ENCODE data around the gene CIT.

- TF ChIP-seq, protein P1, sequence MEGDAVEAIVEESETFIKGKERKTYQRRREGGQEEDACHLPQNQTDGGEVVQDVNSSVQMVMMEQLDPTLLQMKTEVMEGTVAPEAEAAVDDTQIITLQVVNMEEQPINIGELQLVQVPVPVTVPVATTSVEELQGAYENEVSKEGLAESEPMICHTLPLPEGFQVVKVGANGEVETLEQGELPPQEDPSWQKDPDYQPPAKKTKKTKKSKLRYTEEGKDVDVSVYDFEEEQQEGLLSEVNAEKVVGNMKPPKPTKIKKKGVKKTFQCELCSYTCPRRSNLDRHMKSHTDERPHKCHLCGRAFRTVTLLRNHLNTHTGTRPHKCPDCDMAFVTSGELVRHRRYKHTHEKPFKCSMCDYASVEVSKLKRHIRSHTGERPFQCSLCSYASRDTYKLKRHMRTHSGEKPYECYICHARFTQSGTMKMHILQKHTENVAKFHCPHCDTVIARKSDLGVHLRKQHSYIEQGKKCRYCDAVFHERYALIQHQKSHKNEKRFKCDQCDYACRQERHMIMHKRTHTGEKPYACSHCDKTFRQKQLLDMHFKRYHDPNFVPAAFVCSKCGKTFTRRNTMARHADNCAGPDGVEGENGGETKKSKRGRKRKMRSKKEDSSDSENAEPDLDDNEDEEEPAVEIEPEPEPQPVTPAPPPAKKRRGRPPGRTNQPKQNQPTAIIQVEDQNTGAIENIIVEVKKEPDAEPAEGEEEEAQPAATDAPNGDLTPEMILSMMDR (IDR thresholded peaks at IDR 0.05; ENCODE audit: low read length): no peak
- TF ChIP-seq EZH2 (IDR thresholded peaks at IDR 0.05; ENCODE audit: borderline replicate concordance, low read length): no peak
Observed at GRCh38 chr12:119720349-119720748, 156.8 kb downstream of the CIT start.

Data from OCI-LY1 (cell line).